ENCODE data around the gene NEURL1. TPM values are rescaled to one million over a fixed set of nuclear protein-coding genes. Genes with fewer than 3 reads are reported as not detected.
"Not testable (repeated sequence)": the region's sequence is repeated elsewhere in the genome, so short reads cannot be mapped to it uniquely, and the experiment has no call there.

NEURL1 gene
- total and polyA plus RNA-seq, 2 experiments from 2014 or later: 2.3 to 4.6 TPM

DNA sequence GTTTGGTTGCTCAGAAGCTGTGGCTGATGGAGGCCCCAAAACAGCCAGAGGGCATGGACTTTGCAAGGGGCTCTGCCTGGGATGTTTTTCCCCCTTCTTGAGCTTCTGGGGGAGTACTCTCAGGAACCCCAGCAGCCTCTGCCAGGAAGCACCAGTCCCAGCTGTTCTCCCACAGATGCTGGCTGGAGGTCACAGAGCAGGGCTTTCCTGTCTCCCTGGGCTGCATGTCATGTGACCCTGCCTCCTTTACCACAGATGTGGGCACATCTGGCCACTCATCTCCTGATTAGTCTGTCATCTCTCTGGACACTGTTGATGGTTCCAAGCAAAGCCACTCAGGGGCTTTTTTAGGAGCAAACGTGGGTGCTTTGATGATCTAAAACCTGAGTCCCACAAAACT lies 136.7 kb downstream of the NEURL1 start:
- H3K36me3 ChIP-seq (replicated peaks; ENCODE audit: insufficient read depth, low read depth): no peaks in the 10 kb centered on the region
- H3K9me2 ChIP-seq (replicated peaks; ENCODE audit: insufficient read depth): no peaks in the 10 kb centered on the region
- H3K9me3 ChIP-seq (ENCODE audit: low read depth): no peaks in the 10 kb centered on the region
- no peaks in the 10 kb centered on the region for H3K4me1 ChIP-seq (ENCODE audit: insufficient read depth)
- DNase-seq (ENCODE audit: low spot score): no peak
- TF ChIP-seq, protein P1, sequence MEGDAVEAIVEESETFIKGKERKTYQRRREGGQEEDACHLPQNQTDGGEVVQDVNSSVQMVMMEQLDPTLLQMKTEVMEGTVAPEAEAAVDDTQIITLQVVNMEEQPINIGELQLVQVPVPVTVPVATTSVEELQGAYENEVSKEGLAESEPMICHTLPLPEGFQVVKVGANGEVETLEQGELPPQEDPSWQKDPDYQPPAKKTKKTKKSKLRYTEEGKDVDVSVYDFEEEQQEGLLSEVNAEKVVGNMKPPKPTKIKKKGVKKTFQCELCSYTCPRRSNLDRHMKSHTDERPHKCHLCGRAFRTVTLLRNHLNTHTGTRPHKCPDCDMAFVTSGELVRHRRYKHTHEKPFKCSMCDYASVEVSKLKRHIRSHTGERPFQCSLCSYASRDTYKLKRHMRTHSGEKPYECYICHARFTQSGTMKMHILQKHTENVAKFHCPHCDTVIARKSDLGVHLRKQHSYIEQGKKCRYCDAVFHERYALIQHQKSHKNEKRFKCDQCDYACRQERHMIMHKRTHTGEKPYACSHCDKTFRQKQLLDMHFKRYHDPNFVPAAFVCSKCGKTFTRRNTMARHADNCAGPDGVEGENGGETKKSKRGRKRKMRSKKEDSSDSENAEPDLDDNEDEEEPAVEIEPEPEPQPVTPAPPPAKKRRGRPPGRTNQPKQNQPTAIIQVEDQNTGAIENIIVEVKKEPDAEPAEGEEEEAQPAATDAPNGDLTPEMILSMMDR (IDR thresholded peaks at IDR 0.05; ENCODE audit: poor library complexity): no peak
- TF ChIP-seq EZH2 (IDR thresholded peaks at IDR 0.05; ENCODE audit: borderline replicate concordance) (no peak), EZH2phosphoT487 (IDR thresholded peaks at IDR 0.05; ENCODE audit: low read depth, severe bottlenecking, unreplicated experiment) (no peak)
- H3K79me2 ChIP-seq: no peaks in the 10 kb centered on the region
- WGBS (ENCODE audit: low lambda C conversion rate, missing lambda C conversion rate): 72% methylated on average over 1 of the region's 1 CpG
- no peak overlapping the region for H3K4me3 ChIP-seq
- H3K27me3 ChIP-seq: no peaks in the 10 kb centered on the region
- no peak overlapping the region for H2AFZ ChIP-seq
- H3K4me2 ChIP-seq: no peak overlapping the region
- H4K20me1 ChIP-seq (ENCODE audit: insufficient read depth, poor library complexity, severe bottlenecking): no peaks in the 10 kb centered on the region
- no peak overlapping the region for H3K27ac ChIP-seq

- H3K4me1 ChIP-seq (ENCODE audit: insufficient read depth): no peaks in the 10 kb centered on the region
- no peaks in the 10 kb centered on the region for H3K9me2 ChIP-seq (replicated peaks; ENCODE audit: insufficient read depth)
- H3K27me3 ChIP-seq: no peaks in the 10 kb centered on the region
- H2AFZ ChIP-seq: no peak overlapping the region
- DNase-seq (ENCODE audit: low spot score): no peak
- H3K27ac ChIP-seq: no peak overlapping the region
- H4K20me1 ChIP-seq (ENCODE audit: insufficient read depth, poor library complexity, severe bottlenecking): peaks cover 5% of the 10 kb centered on the region
- WGBS (ENCODE audit: low lambda C conversion rate, missing lambda C conversion rate): 91% methylated on average over 7 of the region's 7 CpGs
- no peaks in the 10 kb centered on the region for H3K36me3 ChIP-seq (replicated peaks; ENCODE audit: insufficient read depth, low read depth)
- peaks cover 2% of the 10 kb centered on the region for H3K79me2 ChIP-seq
- no peak overlapping the region for H3K4me3 ChIP-seq
- H3K9me3 ChIP-seq (ENCODE audit: low read depth): no peaks in the 10 kb centered on the region
- H3K4me2 ChIP-seq: no peak overlapping the region
- TF ChIP-seq, protein P1 (IDR thresholded peaks at IDR 0.05; ENCODE audit: poor library complexity): no peak
- TF ChIP-seq EZH2phosphoT487 (IDR thresholded peaks at IDR 0.05; ENCODE audit: low read depth, severe bottlenecking, unreplicated experiment) (no peak), EZH2 (IDR thresholded peaks at IDR 0.05; ENCODE audit: borderline replicate concordance) (no peak)
Observed at GRCh38 chr10:103632247-103632642, 138.7 kb downstream of the NEURL1 start.

DNA sequence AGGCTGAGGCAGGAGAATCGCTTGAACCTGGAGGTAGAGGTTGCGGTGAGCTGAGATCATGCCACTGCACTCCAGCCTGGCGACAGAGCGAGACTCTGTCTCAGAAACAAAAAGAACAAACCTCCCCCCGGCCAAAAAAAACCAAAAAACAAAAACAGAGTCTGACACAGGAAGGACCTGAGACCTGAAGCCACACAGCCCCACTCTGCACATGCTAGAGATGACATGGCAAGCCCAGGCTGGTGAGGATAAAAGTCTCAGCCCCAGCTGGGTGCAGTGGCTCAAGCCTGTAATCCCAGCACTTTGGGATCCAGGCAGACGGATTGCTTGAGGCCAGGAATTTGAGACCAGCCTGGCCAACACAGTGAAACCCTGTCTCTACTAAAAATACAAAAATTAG lies 139.4 kb downstream of the NEURL1 start:
- H3K27me3 ChIP-seq; H3K9me2 ChIP-seq (replicated peaks; ENCODE audit: insufficient read depth): not testable (repeated sequence)

DNA sequence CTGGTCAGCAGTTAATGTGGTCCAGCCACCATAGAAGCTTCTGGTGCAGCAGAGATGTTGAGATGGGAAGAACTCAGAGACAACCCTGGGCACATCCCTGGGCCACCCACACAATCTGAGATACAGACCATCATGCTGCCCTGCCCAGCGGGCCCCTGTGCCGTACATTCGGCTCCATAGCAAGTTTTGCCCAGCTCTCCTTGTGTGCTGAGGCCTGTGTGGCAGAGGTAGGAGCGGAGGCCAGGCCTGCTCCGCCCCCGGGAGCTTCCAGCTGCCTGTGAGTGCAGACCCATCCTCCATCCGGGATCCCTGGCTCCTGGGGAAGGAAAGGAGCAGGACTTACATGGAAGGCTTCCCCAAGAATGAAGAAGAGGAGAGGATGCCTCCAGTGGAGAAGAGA lies 140.3 kb downstream of the NEURL1 start:
- Histone ChIP-seq H3K4me2 (no peak overlapping the region), H3K4me1 (ENCODE audit: insufficient read depth) (no peaks in the 10 kb centered on the region), H3K9me2 (replicated peaks; ENCODE audit: insufficient read depth) (no peaks in the 10 kb centered on the region), H3K27ac (no peak overlapping the region), H4K20me1 (ENCODE audit: insufficient read depth, poor library complexity, severe bottlenecking) (peaks cover 8% of the 10 kb centered on the region), H2AFZ (no peak overlapping the region), H3K4me3 (no peak overlapping the region), H3K27me3 (no peaks in the 10 kb centered on the region), H3K36me3 (replicated peaks; ENCODE audit: insufficient read depth, low read depth) (no peaks in the 10 kb centered on the region), H3K79me2 (peaks cover 5% of the 10 kb centered on the region), H3K9me3 (ENCODE audit: low read depth) (no peaks in the 10 kb centered on the region)
- no peak for DNase-seq (ENCODE audit: low spot score)
- 91% methylated on average over 7 of the region's 7 CpGs for WGBS (ENCODE audit: low lambda C conversion rate, missing lambda C conversion rate)
- TF ChIP-seq EZH2 (IDR thresholded peaks at IDR 0.05; ENCODE audit: borderline replicate concordance): no peak
- TF ChIP-seq, protein P1 (IDR thresholded peaks at IDR 0.05; ENCODE audit: poor library complexity): no peak
- no peak for TF ChIP-seq EZH2phosphoT487 (IDR thresholded peaks at IDR 0.05; ENCODE audit: low read depth, severe bottlenecking, unreplicated experiment)

More for the DNA sequence above, 139.4 kb downstream of the NEURL1 start:
- 88% methylated on average over 6 of the region's 6 CpGs for WGBS (ENCODE audit: low lambda C conversion rate, missing lambda C conversion rate)
- H3K27ac ChIP-seq; DNase-seq (ENCODE audit: low spot score); H3K9me3 ChIP-seq (ENCODE audit: low read depth); H3K4me1 ChIP-seq (ENCODE audit: insufficient read depth); H3K4me2 ChIP-seq; H4K20me1 ChIP-seq (ENCODE audit: insufficient read depth, poor library complexity, severe bottlenecking); H3K4me3 ChIP-seq; H2AFZ ChIP-seq; H3K79me2 ChIP-seq; H3K36me3 ChIP-seq (replicated peaks; ENCODE audit: insufficient read depth, low read depth): not testable (repeated sequence)

Data from hepatocyte (in vitro differentiated cells).